Natural killer cell (primary cell): ENCODE results near the gene TRAF4. TPM values are rescaled to one million over a fixed set of nuclear protein-coding genes. Genes with fewer than 3 reads are reported as not detected.
A peak's percentile ranks its signal among the peaks of the same experiment; 100 is the strongest.

Experiments used
- ATAC-seq, 3 donors: fragments of 150-1000 bp in 2 of 3; fragments of 200-7000 bp in 1 of 3; cut with Tn5 transposase; 1 replicate in 1 of 3; 2 replicates in 2 of 3; pipeline ENCODE4 v1.10.0; 2021; ENCODE audit warnings: mild to moderate bottlenecking in 2 of 3, moderate library complexity in 2 of 3
- DNase-seq, 2 donors: peaks; one replicate each; pipeline versions ENCODE4 v3.0.0 to v3.0.0-alpha.2; 2013 to 2021; ENCODE audit warnings: mixed read lengths in 1 of 2
- H3K27ac ChIP-seq: one replicate; pipeline ENCODE4 v1.5.1; 2013; ENCODE audit warnings: mild to moderate bottlenecking, low read length
- H3K27me3 ChIP-seq: one replicate; pipeline ENCODE4 v1.6.1; 2013; ENCODE audit warnings: low read length; ENCODE audit not compliant: control insufficient read depth, insufficient read depth
- H3K36me3 ChIP-seq: one replicate; pipeline ENCODE4 v1.6.1; 2013; ENCODE audit warnings: low read length; ENCODE audit not compliant: control insufficient read depth, insufficient read depth
- H3K4me1 ChIP-seq: one replicate; pipeline ENCODE4 v1.6.1; 2013; ENCODE audit warnings: low read length; ENCODE audit not compliant: control insufficient read depth, insufficient read depth
- H3K4me3 ChIP-seq: one replicate; pipeline ENCODE4 v1.5.1; 2013; ENCODE audit warnings: low read length
- H3K9me3 ChIP-seq: one replicate; pipeline ENCODE4 v1.6.1; 2013; ENCODE audit warnings: low read length; ENCODE audit not compliant: control insufficient read depth, insufficient read depth
- H3K27ac Mint-ChIP-seq, 2 donors: one replicate each; pipeline ENCODE4 v1.8.0; 2022; ENCODE audit warnings: mild to moderate bottlenecking in 2 of 2, mixed read lengths in 2 of 2, moderate library complexity in 1 of 2
- H3K27me3 Mint-ChIP-seq, 2 donors: one replicate each; pipeline ENCODE4 v1.8.0; 2022; ENCODE audit warnings: low read depth in 2 of 2, mixed read lengths in 2 of 2
- H3K36me3 Mint-ChIP-seq: one replicate; pipeline ENCODE4 v1.8.0; 2022; ENCODE audit warnings: mixed read lengths
- H3K4me1 Mint-ChIP-seq, 2 donors: one replicate each; pipeline ENCODE4 v1.8.0; 2022; ENCODE audit warnings: mixed read lengths in 2 of 2
- H3K4me3 Mint-ChIP-seq: one replicate; pipeline ENCODE4 v1.8.0; 2022; ENCODE audit warnings: mild to moderate bottlenecking, moderate library complexity, mixed read lengths
- H3K9me3 Mint-ChIP-seq, 2 donors: one replicate each; pipeline ENCODE4 v1.8.0; 2022; ENCODE audit warnings: mixed read lengths in 2 of 2
- WGBS: methylation state at CpG from one replicate; pipeline ENCODE4 v1.1.7; 2013; ENCODE audit warnings: missing lambda C conversion rate; ENCODE audit not compliant: insufficient coverage; 5-methylcytosine and 5-hydroxymethylcytosine counted together
- intact Hi-C: fragments of 100-400 bp; cut with micrococcal nuclease; formaldehyde crosslinking; loops from one replicate; pipeline ENCODE4 v1.14.2; 2022
- total RNA-seq, 4 donors: library from RNA; stranded (reverse); fragments of 120-200 nt in 1 of 4; gene quantifications; one replicate each; pipeline versions ENCODE4 v1.2.3 to v1.2.4, GENCODE V29; 2013 to 2022
- TF ChIP-seq, protein P1 (sequence below): fragments of 200-600 bp; IDR thresholded peaks from one replicate; pipeline ENCODE4 v1.8.0; 2022; ENCODE audit warnings: antibody characterized with exemption

TRAF4 gene
- total RNA-seq, 3 donors from 2014 or later (not counting 1 experiment from before 2014, with no cell fraction given): 97.8 to 209 (median 122) TPM

DNA sequence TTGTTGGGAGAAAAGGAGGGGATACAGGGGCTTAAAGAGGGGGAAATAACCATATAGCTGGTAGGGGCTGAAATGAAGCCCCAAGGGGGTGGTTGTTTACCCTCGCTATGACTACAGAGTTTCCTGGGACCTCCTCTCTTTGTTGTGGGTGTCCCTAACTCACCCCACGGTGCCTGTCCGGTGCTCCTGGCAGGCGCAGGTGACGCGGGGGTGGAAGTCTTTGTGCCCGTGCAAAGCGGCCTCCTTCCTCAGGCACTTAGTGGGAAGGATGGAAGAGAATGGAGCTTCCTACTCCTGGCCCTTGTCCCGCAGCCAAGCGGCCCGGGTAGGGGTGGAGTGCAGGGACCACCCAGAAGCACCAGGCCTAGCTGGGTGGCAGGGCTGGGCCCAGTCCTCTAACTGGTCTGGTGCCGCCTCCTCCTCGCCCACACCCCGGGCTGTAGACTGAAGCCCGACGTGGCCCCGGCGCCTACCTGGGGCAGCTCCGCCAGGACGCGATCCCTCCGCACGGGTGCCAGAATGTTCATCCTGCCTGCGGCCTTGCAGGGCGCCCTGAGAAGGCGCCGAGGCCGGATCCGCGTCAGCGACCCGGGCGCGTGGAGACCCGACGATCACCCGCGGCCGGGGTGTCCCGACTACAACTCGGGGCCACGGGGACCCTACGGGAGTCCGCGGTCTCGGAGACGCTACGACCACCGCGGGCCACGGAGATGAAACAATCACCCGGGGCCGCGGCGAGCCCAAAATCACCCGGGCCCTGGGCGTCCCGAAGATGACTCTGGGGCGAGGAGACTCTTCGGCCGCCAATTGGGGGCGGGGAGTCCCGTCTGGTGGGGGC lies 26.9 kb upstream of the TRAF4 start:
- no peaks in the 10 kb centered on the region for H3K9me3 ChIP-seq
- DNase-seq (no peak), ATAC-seq (no peak)
- whole genome bisulfite sequencing: 31% methylated on average over 63 of the region's 63 CpGs
- H3K27ac Mint-ChIP-seq: no peak overlapping the region
- peaks cover 24 to 41% of the 10 kb centered on the region in 2 donors for H3K4me1 Mint-ChIP-seq
- TF ChIP-seq, protein P1, sequence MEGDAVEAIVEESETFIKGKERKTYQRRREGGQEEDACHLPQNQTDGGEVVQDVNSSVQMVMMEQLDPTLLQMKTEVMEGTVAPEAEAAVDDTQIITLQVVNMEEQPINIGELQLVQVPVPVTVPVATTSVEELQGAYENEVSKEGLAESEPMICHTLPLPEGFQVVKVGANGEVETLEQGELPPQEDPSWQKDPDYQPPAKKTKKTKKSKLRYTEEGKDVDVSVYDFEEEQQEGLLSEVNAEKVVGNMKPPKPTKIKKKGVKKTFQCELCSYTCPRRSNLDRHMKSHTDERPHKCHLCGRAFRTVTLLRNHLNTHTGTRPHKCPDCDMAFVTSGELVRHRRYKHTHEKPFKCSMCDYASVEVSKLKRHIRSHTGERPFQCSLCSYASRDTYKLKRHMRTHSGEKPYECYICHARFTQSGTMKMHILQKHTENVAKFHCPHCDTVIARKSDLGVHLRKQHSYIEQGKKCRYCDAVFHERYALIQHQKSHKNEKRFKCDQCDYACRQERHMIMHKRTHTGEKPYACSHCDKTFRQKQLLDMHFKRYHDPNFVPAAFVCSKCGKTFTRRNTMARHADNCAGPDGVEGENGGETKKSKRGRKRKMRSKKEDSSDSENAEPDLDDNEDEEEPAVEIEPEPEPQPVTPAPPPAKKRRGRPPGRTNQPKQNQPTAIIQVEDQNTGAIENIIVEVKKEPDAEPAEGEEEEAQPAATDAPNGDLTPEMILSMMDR: no peak
- H3K36me3 ChIP-seq: peaks cover 11% of the 10 kb centered on the region
- H3K27me3 ChIP-seq: peaks cover 14% of the 10 kb centered on the region
- H3K4me1 ChIP-seq: peaks cover 47% of the 10 kb centered on the region
- H3K4me3 Mint-ChIP-seq: peak overlapping the region; percentile 31
- H3K27ac ChIP-seq: no peak overlapping the region
- no peaks in the 10 kb centered on the region for H3K9me3 Mint-ChIP-seq
- H3K27me3 Mint-ChIP-seq: peaks cover 15 to 28% of the 10 kb centered on the region in 2 donors
- H3K36me3 Mint-ChIP-seq: no peaks in the 10 kb centered on the region
- H3K4me3 ChIP-seq: peak overlapping the region; percentile 26
- intact Hi-C loops: loop anchor here (5.0 to 10.0 kb wide), 3 partner anchors 35 to 382 kb away; partner anchors contain the start of genes IFT20, SDF2, SUPT6H and TNFAIP1

DNA sequence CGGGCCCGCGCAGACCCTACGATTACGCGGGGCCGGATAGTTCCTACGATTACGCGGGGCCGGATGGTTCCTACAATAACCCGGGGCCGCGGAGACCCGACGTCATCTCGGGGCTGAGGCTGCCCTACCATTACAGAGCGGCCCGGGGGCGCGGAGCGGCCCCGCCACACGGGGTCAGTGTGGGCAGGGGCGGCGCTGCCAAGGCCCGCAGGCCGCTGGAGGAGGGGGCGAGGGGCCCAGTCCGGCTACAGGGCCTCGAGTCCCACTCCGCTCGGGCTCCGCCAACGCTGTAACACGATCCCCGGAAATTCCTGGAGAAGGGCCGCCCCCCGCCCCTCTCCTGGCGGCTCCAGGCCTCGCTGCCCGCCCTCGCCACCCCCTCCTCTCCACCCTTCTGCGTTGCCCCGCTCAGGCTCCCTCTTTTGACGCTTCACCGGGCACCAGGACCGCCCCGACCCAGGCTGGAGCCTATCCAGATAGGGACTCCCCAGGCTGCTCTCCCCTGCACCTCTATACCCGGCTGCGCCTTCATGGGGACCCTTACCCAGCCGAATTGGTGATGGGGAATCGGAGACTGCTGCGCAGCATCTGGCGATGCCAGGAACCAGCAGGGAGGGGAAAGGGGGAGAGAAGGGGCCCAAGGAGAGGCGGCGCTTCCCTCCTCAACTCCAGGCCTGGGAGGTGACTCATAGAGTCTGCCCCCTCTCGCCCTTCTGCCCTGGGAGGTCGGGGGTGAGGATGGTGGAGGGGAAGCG lies 26.1 kb upstream of the TRAF4 start, which contains the start of gene RAB34:
RAB34 (minus strand) TSS at position 291 of the 755 bp plus-strand sequence. CDS start 602 bp downstream, outside the sequence.
- Histone ChIP-seq H3K4me3 (peak within 1 kb of the TSS; percentile 26), H3K36me3 (peaks cover 19% of the 10 kb centered on the region), H3K27ac (no peak within 1 kb of the TSS), H3K9me3 (no peaks in the 10 kb centered on the region), H3K27me3 (peaks cover 14% of the 10 kb centered on the region), H3K4me1 (peaks cover 47% of the 10 kb centered on the region)
- peak within 1 kb of the TSS; percentile 40 for H3K4me3 Mint-ChIP-seq
- no peaks in the 10 kb centered on the region for H3K9me3 Mint-ChIP-seq
- intact Hi-C loops: loop anchor here (2.0 to 10.0 kb wide), 4 partner anchors 35 to 383 kb away; partner anchors contain the start of genes BLTP2, IFT20, SDF2 and SUPT6H
- peaks cover 15 to 28% of the 10 kb centered on the region in 2 donors for H3K27me3 Mint-ChIP-seq
- H3K36me3 Mint-ChIP-seq: no peaks in the 10 kb centered on the region
- DNase-seq (peak in 1 of 2 donors; percentile 37), ATAC-seq (no peak)
- peaks cover 17 to 36% of the 10 kb centered on the region in 2 donors for H3K4me1 Mint-ChIP-seq
- H3K27ac Mint-ChIP-seq: peak within 1 kb of the TSS; percentile 3 to 16
- TF ChIP-seq, protein P1: no peak
- WGBS: 11% methylated on average over 56 of the region's 60 CpGs

DNA sequence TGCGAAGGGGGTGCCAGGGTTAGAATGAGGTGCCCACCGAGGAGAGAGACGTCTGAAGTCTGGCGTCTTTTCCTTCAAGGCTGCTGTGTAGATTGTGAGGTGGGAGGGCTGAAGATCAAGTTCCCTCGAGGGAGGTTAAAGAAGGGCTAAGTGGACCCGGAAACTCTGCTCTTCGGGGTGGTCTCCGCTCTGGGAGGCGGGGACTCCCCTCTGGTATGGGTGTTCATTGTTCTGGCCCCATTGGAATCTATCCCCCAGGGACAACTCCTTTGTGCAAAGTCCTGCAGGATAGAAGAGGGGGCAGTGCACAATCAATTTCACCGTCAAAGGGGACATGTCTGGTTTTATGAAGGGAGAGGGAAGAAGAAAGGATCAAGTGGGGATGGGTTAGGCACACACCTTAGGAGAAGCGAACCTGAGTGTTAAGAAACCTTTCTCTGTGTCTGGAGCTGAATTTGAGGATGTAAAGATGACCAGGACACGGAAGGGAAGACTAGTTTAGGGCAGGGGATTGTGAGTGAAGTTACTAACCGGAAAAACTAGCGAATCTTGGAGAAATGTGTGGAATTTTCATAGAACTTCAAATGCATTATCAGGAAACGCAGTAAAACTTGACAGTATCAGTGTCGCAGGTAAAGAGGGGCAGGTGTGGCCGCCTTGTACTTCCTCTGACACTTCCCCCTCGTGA lies 25.3 kb upstream of the TRAF4 start:
- intact Hi-C loops: loop anchor here (1.0 to 10.0 kb wide), 6 partner anchors 10 to 384 kb away; partner anchors contain the start of genes BLTP2, IFT20, NEK8 and PHF12

More for the DNA sequence above, 25.3 kb upstream of the TRAF4 start:
- Histone ChIP-seq H3K4me1 (peaks cover 48% of the 10 kb centered on the region), H3K9me3 (no peaks in the 10 kb centered on the region), H3K27me3 (peaks cover 14% of the 10 kb centered on the region), H3K4me3 (no peak overlapping the region), H3K36me3 (peaks cover 27% of the 10 kb centered on the region), H3K27ac (no peak overlapping the region)
- ATAC-seq: no peak
- DNase-seq: no peak
- H3K4me3 Mint-ChIP-seq: peak overlapping the region; percentile 40
- H3K4me1 Mint-ChIP-seq: peaks cover 17 to 36% of the 10 kb centered on the region in 2 donors
- TF ChIP-seq, protein P1: no peak
- no peaks in the 10 kb centered on the region for H3K9me3 Mint-ChIP-seq
- H3K36me3 Mint-ChIP-seq: no peaks in the 10 kb centered on the region
- peak overlapping the region; percentile 3 to 16 for H3K27ac Mint-ChIP-seq
- H3K27me3 Mint-ChIP-seq: peaks cover 15 to 28% of the 10 kb centered on the region in 2 donors
- 66% methylated on average over 17 of the region's 18 CpGs for WGBS
